Endometrium (tissue), 2 donors: ENCODE data around the gene IL27RA.
"Not testable (repeated sequence)": the region's sequence is repeated elsewhere in the genome, so short reads cannot be mapped to it uniquely, and the experiment has no call there.

ENCODE experiments used
- FAIRE-seq: peaks from 2 replicates; lab custom pipeline; 2012; peaks lifted over from hg19 to GRCh38; lab: Jason Lieb, UNC
- donor health status: control.
- donor health status: control.

Gene IL27RA

GRCh38 chr19:13999085-13999484 lies 32.5 kb upstream of the IL27RA start:
- FAIRE-seq, result no peak

GRCh38 chr19:14000691-14001375 lies 30.7 kb upstream of the IL27RA start:
- no peak for FAIRE-seq

GRCh38 chr19:14002571-14003250 lies 28.9 kb upstream of the IL27RA start:
- FAIRE-seq, result no peak

- no peak for FAIRE-seq
These were observed 28.1 kb upstream of the IL27RA start for GRCh38 chr19:14003251-14004055.

- FAIRE-seq, result no peak
These were observed 26.8 kb upstream of the IL27RA start for GRCh38 chr19:14004619-14005348.

- FAIRE-seq, result no peak
These were observed 26.0 kb upstream of the IL27RA start for GRCh38 chr19:14005349-14006084.

- peak; percentile 98 for FAIRE-seq
These were observed 25.3 kb upstream of the IL27RA start, which contains the start of gene RFX1 for GRCh38 chr19:14006085-14006765. Gene RFX1 (minus strand): TSS chr19:14006320. CDS start chr19:13993843, 12,477 bp downstream.

GRCh38 chr19:14006766-14007562 lies 24.6 kb upstream of the IL27RA start:
- no peak for FAIRE-seq

- FAIRE-seq, result no peak
These were observed 19.1 kb upstream of the IL27RA start for GRCh38 chr19:14012378-14012915.

- no peak for FAIRE-seq
These were observed 16.0 kb upstream of the IL27RA start for GRCh38 chr19:14015524-14016035.

- no peak for FAIRE-seq
These were observed 12.5 kb upstream of the IL27RA start for GRCh38 chr19:14019100-14019499.

GRCh38 chr19:14019739-14020138 lies 11.8 kb upstream of the IL27RA start:
- FAIRE-seq, result not testable (repeated sequence)

GRCh38 chr19:14021474-14021873 lies 10.1 kb upstream of the IL27RA start:
- FAIRE-seq, result no peak

GRCh38 chr19:14022469-14022868 lies 9.1 kb upstream of the IL27RA start:
- FAIRE-seq, result no peak

- no peak for FAIRE-seq
These were observed 7.9 kb upstream of the IL27RA start for GRCh38 chr19:14023404-14024235.

GRCh38 chr19:14026652-14027192 lies 4.8 kb upstream of the IL27RA start:
- not testable (repeated sequence) for FAIRE-seq

- no peak for FAIRE-seq
These were observed 3.6 kb upstream of the IL27RA start, which contains the start of gene RLN3 for GRCh38 chr19:14027856-14028450. Gene RLN3 (plus strand): TSS chr19:14028148. CDS start chr19:14028205, 57 bp downstream.

GRCh38 chr19:14028901-14029300 lies 2.7 kb upstream of the IL27RA start:
- FAIRE-seq, result no peak
